Transverse colon (tissue), 4 donors: ENCODE data around the gene RHOB.

Source experiments
- CTCF ChIP-seq, 5 experiments: fragments of 200-600 bp in 3 of 5; fragments of 450-650 bp in 2 of 5; sonication (generic) in 3 of 5; IDR thresholded peaks; 1 replicate in 2 of 5; 2 replicates in 3 of 5; pipeline ENCODE4 v1.5.1; 2016 to 2017; ENCODE audit warnings: antibody characterized with exemption in 5 of 5, inconsistent platforms in 3 of 5, mild to moderate bottlenecking in 2 of 5, moderate library complexity in 1 of 5
- POLR2A ChIP-seq: fragments of 450-650 bp; IDR thresholded peaks from one replicate; pipeline ENCODE4 v1.6.1; 2016; ENCODE audit warnings: antibody characterized with exemption, mild to moderate bottlenecking, moderate library complexity
- POLR2AphosphoS5 ChIP-seq, 3 donors: sonication (generic); formaldehyde crosslinking; IDR thresholded peaks; one replicate each; pipeline ENCODE4 v1.6.1; 2016; ENCODE audit warnings: antibody characterized with exemption in 3 of 3

GRCh38 chr2:20496942-20497341 is 50.1 kb downstream of the RHOB start:
- no peak for TF ChIP-seq CTCF (IDR thresholded peaks at IDR 0.05)
- TF ChIP-seq POLR2A, result no peak
- no peak for TF ChIP-seq POLR2AphosphoS5 (IDR thresholded peaks at IDR 0.05)
